ENCODE measurements around the gene ALDH1A2.

DNA sequence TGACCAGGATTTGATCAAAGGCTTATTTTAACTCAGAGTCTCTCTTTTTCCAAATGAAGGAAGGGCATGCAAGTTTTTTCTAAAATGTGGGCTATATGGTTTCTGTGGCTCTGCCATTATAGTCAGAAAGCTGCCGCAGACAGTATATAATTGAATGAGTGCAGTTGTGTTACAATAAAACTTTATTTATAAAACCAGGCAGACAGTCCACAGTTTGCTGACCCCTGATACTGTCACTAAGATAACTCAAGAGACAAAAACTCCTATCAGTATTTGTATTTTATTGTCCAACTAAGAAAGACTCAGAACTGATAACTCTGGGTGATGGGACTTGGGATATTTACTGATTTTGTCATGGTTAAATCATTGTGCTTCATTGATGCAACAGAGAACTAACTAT is 4.9 kb downstream of the ALDH1A2 start:
- TF ChIP-seq, protein P1, sequence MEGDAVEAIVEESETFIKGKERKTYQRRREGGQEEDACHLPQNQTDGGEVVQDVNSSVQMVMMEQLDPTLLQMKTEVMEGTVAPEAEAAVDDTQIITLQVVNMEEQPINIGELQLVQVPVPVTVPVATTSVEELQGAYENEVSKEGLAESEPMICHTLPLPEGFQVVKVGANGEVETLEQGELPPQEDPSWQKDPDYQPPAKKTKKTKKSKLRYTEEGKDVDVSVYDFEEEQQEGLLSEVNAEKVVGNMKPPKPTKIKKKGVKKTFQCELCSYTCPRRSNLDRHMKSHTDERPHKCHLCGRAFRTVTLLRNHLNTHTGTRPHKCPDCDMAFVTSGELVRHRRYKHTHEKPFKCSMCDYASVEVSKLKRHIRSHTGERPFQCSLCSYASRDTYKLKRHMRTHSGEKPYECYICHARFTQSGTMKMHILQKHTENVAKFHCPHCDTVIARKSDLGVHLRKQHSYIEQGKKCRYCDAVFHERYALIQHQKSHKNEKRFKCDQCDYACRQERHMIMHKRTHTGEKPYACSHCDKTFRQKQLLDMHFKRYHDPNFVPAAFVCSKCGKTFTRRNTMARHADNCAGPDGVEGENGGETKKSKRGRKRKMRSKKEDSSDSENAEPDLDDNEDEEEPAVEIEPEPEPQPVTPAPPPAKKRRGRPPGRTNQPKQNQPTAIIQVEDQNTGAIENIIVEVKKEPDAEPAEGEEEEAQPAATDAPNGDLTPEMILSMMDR (IDR thresholded peaks at IDR 0.05), result no peak
- TF ChIP-seq POLR2A (IDR thresholded peaks at IDR 0.05), result no peak
